IMR-90 (cell line): Measurements from ENCODE around the gene ADGRG3. TPM values are rescaled to one million over a fixed set of nuclear protein-coding genes. Genes with fewer than 3 reads are reported as not detected.

Experiments used
- ATAC-seq: fragments of 200-7000 bp; cut with Tn5 transposase; 2 replicates; pipeline ENCODE4 v1.9.1; 2020; ENCODE audit warnings: low read depth, mild to moderate bottlenecking, moderate library complexity
- BruUV-seq: library from RNA; stranded (reverse); fragments of 400-500 nt; replicated peaks from 2 replicates; lab custom pipeline; 2021; lab: Mats Ljungman, UMichigan
- CTCF ChIA-PET: fragments of 300-600 bp; formaldehyde crosslinking; extraction: SDS; loops from one replicate; lab custom pipeline; 2021; ENCODE audit warnings: antibody characterized with exemption; lab: Yijun Ruan, JAX
- POLR2A ChIA-PET: fragments of 300-600 bp; sonication (Branson Sonifier 250); formaldehyde crosslinking; loops from one replicate; lab custom pipeline; 2022; ENCODE audit warnings: antibody characterized with exemption; ENCODE audit not compliant: unreplicated experiment; lab: Charles Lee
- DNase-seq: peaks from one replicate; pipeline ENCODE4 v3.0.0; 2013
- H2AFZ ChIP-seq: replicated peaks from 2 replicates; pipeline ENCODE3; 2013; ENCODE audit warnings: low read length, mild to moderate bottlenecking; ENCODE audit not compliant: poor library complexity
- H2AK5ac ChIP-seq: 2 replicates; pipeline ENCODE4 v1.6.1; 2013; ENCODE audit warnings: low read depth, low read length, inconsistent platforms
- H2AK9ac ChIP-seq: replicated peaks from 2 replicates; pipeline ENCODE3; 2013; ENCODE audit warnings: mild to moderate bottlenecking, low read depth, low read length, moderate library complexity; ENCODE audit not compliant: poor library complexity
- H2BK120ac ChIP-seq: 2 replicates; pipeline ENCODE4 v1.6.1; 2013; ENCODE audit warnings: low read depth, low read length, inconsistent platforms
- H2BK15ac ChIP-seq: 3 replicates; pipeline ENCODE4 v1.6.1; 2013; ENCODE audit warnings: low read depth, low read length, inconsistent platforms
- H2BK20ac ChIP-seq: 2 replicates; pipeline ENCODE4 v1.6.1; 2013; ENCODE audit warnings: low read depth, mild to moderate bottlenecking, inconsistent platforms, low read length, moderate library complexity
- H2BK5ac ChIP-seq: 2 replicates; pipeline ENCODE4 v1.6.1; 2013; ENCODE audit warnings: mild to moderate bottlenecking, low read depth, low read length, inconsistent platforms; ENCODE audit not compliant: poor library complexity, severe bottlenecking
- H3K14ac ChIP-seq: replicated peaks from 2 replicates; pipeline ENCODE4 v1.6.1; 2013; ENCODE audit warnings: low read depth, low read length, inconsistent platforms
- H3K18ac ChIP-seq: 2 replicates; pipeline ENCODE4 v1.6.1; 2013; ENCODE audit warnings: low read depth, low read length, control low read depth
- H3K23ac ChIP-seq: 2 replicates; pipeline ENCODE4 v1.6.1; 2013; ENCODE audit warnings: low read depth, low read length, inconsistent platforms
- H3K27ac ChIP-seq: 2 replicates; pipeline ENCODE4 v1.5.1; 2013; ENCODE audit warnings: mild to moderate bottlenecking, control low read depth, low read length; ENCODE audit not compliant: insufficient read depth
- H3K27me3 ChIP-seq: 2 replicates; pipeline ENCODE4 v1.6.1; 2013; ENCODE audit warnings: low read length; ENCODE audit not compliant: control insufficient read depth, insufficient read depth
- H3K36me3 ChIP-seq: 2 replicates; pipeline ENCODE4 v1.6.1; 2013; ENCODE audit warnings: low read length, mixed read lengths; ENCODE audit not compliant: control insufficient read depth, insufficient read depth
- H3K4ac ChIP-seq: 2 replicates; pipeline ENCODE4 v1.6.1; 2013; ENCODE audit warnings: low read depth, low read length, inconsistent platforms
- H3K4me1 ChIP-seq: 2 replicates; pipeline ENCODE4 v1.6.1; 2013; ENCODE audit warnings: low read length, mixed read lengths; ENCODE audit not compliant: control insufficient read depth, insufficient read depth
- H3K4me2 ChIP-seq: 2 replicates; pipeline ENCODE4 v1.6.1; 2013; ENCODE audit warnings: low read depth, mild to moderate bottlenecking, control low read depth, low read length, moderate library complexity
- H3K4me3 ChIP-seq: 2 replicates; pipeline ENCODE4 v1.5.1; 2013; ENCODE audit warnings: low read depth, mild to moderate bottlenecking, control low read depth, low read length, moderate library complexity; ENCODE audit not compliant: insufficient read depth
- H3K56ac ChIP-seq: 2 replicates; pipeline ENCODE4 v1.6.1; 2013; ENCODE audit warnings: low read length, inconsistent platforms; ENCODE audit not compliant: insufficient read depth; ENCODE audit errors: extremely low read depth
- H3K79me1 ChIP-seq, 2 experiments: 2 replicates each; pipeline ENCODE4 v1.6.1; 2013; ENCODE audit warnings: low read length in 2 of 2, inconsistent platforms in 1 of 2, low read depth in 1 of 2
- H3K9ac ChIP-seq: 2 replicates; pipeline ENCODE4 v1.6.1; 2013; ENCODE audit warnings: low read depth, low read length, control low read depth
- H3K9me1 ChIP-seq: 2 replicates; pipeline ENCODE4 v1.6.1; 2013; ENCODE audit warnings: low read length, inconsistent platforms; ENCODE audit not compliant: insufficient read depth
- H3K9me3 ChIP-seq: 2 replicates; pipeline ENCODE4 v1.6.1; 2013; ENCODE audit warnings: low read length; ENCODE audit not compliant: control insufficient read depth, insufficient read depth
- H4K20me1 ChIP-seq: 2 replicates; pipeline ENCODE4 v1.6.1; 2013; ENCODE audit warnings: low read length, inconsistent platforms; ENCODE audit not compliant: insufficient read depth
- H4K5ac ChIP-seq: 2 replicates; pipeline ENCODE4 v1.6.1; 2013; ENCODE audit warnings: mild to moderate bottlenecking, low read depth, low read length, control low read depth
- H4K8ac ChIP-seq, 2 experiments: 2 replicates each; pipeline ENCODE4 v1.6.1; 2013; ENCODE audit warnings: low read depth in 2 of 2, low read length in 2 of 2, control low read depth in 1 of 2, inconsistent platforms in 1 of 2
- H4K91ac ChIP-seq: 2 replicates; pipeline ENCODE4 v1.6.1; 2013; ENCODE audit warnings: low read depth, low read length, inconsistent platforms; ENCODE audit not compliant: insufficient read depth
- BHLHE40 ChIP-seq: fragments of 150-350 bp; IDR thresholded peaks from 2 replicates; pipeline ENCODE4 v1.6.1; 2016; ENCODE audit warnings: mild to moderate bottlenecking, low read depth, low read length
- ELK1 ChIP-seq: fragments of 150-350 bp; IDR thresholded peaks from 2 replicates; pipeline ENCODE4 v1.6.1; 2016; ENCODE audit warnings: low read depth, mild to moderate bottlenecking, low read length, moderate library complexity, borderline replicate concordance
- FOS ChIP-seq: fragments of 150-350 bp; IDR thresholded peaks from 2 replicates; pipeline ENCODE4 v1.6.1; 2016; ENCODE audit warnings: low read depth, low read length
- MAFK ChIP-seq: IDR thresholded peaks from 2 replicates; pipeline ENCODE4 v1.6.1; 2012; ENCODE audit warnings: low read depth, low read length, improper control_type of control experiment
- MXI1 ChIP-seq: IDR thresholded peaks from 2 replicates; pipeline ENCODE4 v1.6.1; 2012; ENCODE audit warnings: low read depth, mild to moderate bottlenecking, low read length, moderate library complexity, borderline replicate concordance
- NFE2L2 ChIP-seq: fragments of 150-350 bp; IDR thresholded peaks from 2 replicates; pipeline ENCODE4 v1.6.1; 2016; ENCODE audit warnings: low read depth, mild to moderate bottlenecking, low read length
- RAD21 ChIP-seq: IDR thresholded peaks from 2 replicates; pipeline ENCODE4 v1.6.1; 2012; ENCODE audit warnings: low read length, improper control_type of control experiment
- RFX5 ChIP-seq: IDR thresholded peaks from 2 replicates; pipeline ENCODE4 v1.8.0; 2012; ENCODE audit warnings: low read depth, mild to moderate bottlenecking, low read length, moderate library complexity
- SMC3 ChIP-seq: fragments of 150-350 bp; IDR thresholded peaks from 2 replicates; pipeline ENCODE4 v1.6.1; 2016; ENCODE audit warnings: low read depth, mild to moderate bottlenecking, antibody characterized with exemption, low read length, moderate library complexity
- WGBS, 2 experiments: methylation state at CpG; one replicate each; pipeline versions ENCODE4 v1.1.5 to v1.1.7; 2013; ENCODE audit warnings: missing lambda C conversion rate in 2 of 2; ENCODE audit not compliant: insufficient read length in 1 of 2; ENCODE audit errors: extremely low coverage in 2 of 2; 5-methylcytosine and 5-hydroxymethylcytosine counted together
- dilution Hi-C: fragments of 300-500 bp; cut with HindIII; formaldehyde crosslinking; loops from one replicate; pipeline ENCODE4 v1.14.3; 2018; ENCODE audit warnings: low sequenced_read_pairs; ENCODE audit not compliant: unreplicated experiment
- in situ Hi-C: fragments of 300-500 bp; cut with MboI; formaldehyde crosslinking; loops from 3 replicates; pipeline ENCODE4 v1.14.3; 2019; ENCODE audit warnings: low sequenced_read_pairs, inconsistent platforms, mixed read lengths
- intact Hi-C: fragments of 100-400 bp; cut with micrococcal nuclease; formaldehyde crosslinking; loops from 2 replicates; pipeline ENCODE4 v1.10.0; 2022
- polyA plus RNA-seq, 3 experiments: library from polyadenylated mRNA; depleted of rRNA; stranded (reverse); fragments of >200 nt; gene quantifications; 2 replicates each; pipeline ENCODE4 v1.2.3, GENCODE V29; 2012; ENCODE audit warnings: low replicate concordance in 1 of 3
- total RNA-seq: library from RNA; depleted of rRNA; stranded (reverse); fragments of >200 nt; gene quantifications from 2 replicates; pipeline ENCODE4 v1.2.3, GENCODE V29; 2012
- TF ChIP-seq, protein P1 (sequence below): conservative IDR thresholded peaks from 2 replicates; pipeline ENCODE4 v1.5.1; 2012; ENCODE audit warnings: mild to moderate bottlenecking, low read depth, low read length, improper control_type of control experiment
- TF ChIP-seq, protein P2 (sequence below): fragments of 150-350 bp; IDR thresholded peaks from 2 replicates; pipeline ENCODE4 v1.6.1; 2017; ENCODE audit warnings: mild to moderate bottlenecking, antibody characterized with exemption, low read length, low read depth

The ADGRG3 gene
- total and polyA plus RNA-seq, 2 of the 4 experiments (the other 2 are of a cell fraction), result not detected

- Histone ChIP-seq H3K9me1 (no peaks in the 10 kb centered on the region; the same call in 1 of the 2 replicates), H3K27ac (no peak overlapping the region), H3K9me3 (no peaks in the 10 kb centered on the region), H3K4me2 (no peak overlapping the region), H4K5ac (no peak overlapping the region), H3K18ac (no peak overlapping the region), H3K9ac (no peak overlapping the region), H3K14ac (no peak overlapping the region), H4K20me1 (no peaks in the 10 kb centered on the region; the same call in 1 of the 2 replicates), H2AK9ac (no peak overlapping the region), H3K56ac (no peak overlapping the region), H3K4me3 (no peak overlapping the region), H2AFZ (no peak overlapping the region), H2BK120ac (no peak overlapping the region), H3K79me1 (no peaks in the 10 kb centered on the region), H4K91ac (no peak overlapping the region), H3K36me3 (no peaks in the 10 kb centered on the region), H2BK5ac (no peak overlapping the region), H3K23ac (no peak overlapping the region), H2BK15ac (no peak overlapping the region), H3K4me1 (no peaks in the 10 kb centered on the region), H3K27me3 (peaks cover 47% of the 10 kb centered on the region), H2AK5ac (no peak overlapping the region), H3K4ac (no peak overlapping the region), H2BK20ac (no peak overlapping the region), H4K8ac (no peak overlapping the region)
- TF ChIP-seq RFX5, result no peak
- TF ChIP-seq, protein P1, sequence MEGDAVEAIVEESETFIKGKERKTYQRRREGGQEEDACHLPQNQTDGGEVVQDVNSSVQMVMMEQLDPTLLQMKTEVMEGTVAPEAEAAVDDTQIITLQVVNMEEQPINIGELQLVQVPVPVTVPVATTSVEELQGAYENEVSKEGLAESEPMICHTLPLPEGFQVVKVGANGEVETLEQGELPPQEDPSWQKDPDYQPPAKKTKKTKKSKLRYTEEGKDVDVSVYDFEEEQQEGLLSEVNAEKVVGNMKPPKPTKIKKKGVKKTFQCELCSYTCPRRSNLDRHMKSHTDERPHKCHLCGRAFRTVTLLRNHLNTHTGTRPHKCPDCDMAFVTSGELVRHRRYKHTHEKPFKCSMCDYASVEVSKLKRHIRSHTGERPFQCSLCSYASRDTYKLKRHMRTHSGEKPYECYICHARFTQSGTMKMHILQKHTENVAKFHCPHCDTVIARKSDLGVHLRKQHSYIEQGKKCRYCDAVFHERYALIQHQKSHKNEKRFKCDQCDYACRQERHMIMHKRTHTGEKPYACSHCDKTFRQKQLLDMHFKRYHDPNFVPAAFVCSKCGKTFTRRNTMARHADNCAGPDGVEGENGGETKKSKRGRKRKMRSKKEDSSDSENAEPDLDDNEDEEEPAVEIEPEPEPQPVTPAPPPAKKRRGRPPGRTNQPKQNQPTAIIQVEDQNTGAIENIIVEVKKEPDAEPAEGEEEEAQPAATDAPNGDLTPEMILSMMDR, result no peak
- no peak for TF ChIP-seq MAFK
- TF ChIP-seq ELK1, result no peak
- no peak for TF ChIP-seq BHLHE40
- no peak for TF ChIP-seq NFE2L2
- no peak for TF ChIP-seq FOS
- no peak for TF ChIP-seq MXI1
- no peak for TF ChIP-seq SMC3
- TF ChIP-seq RAD21, result no peak
- TF ChIP-seq, protein P2, sequence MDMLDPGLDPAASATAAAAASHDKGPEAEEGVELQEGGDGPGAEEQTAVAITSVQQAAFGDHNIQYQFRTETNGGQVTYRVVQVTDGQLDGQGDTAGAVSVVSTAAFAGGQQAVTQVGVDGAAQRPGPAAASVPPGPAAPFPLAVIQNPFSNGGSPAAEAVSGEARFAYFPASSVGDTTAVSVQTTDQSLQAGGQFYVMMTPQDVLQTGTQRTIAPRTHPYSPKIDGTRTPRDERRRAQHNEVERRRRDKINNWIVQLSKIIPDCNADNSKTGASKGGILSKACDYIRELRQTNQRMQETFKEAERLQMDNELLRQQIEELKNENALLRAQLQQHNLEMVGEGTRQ, result no peak
- ChIA-PET CTCF (no interaction called here), POLR2A (no interaction called here)
- intact Hi-C loops, result no loop called here
- no TSS peak for BruUV-seq
- in situ Hi-C loops, result no loop called here
- DNase-seq (no peak), ATAC-seq (no peak)
- dilution Hi-C loops, result no loop called here
- WGBS, 2 experiments, result 79% methylated on average over 7 of the region's 12 CpGs; no CpG with 5 or more reads in 1 of the 2 experiments
These were observed 1.5 kb downstream of the ADGRG3 start for GRCh38 chr16:57669476-57670162.
